ENCODE results near the gene VPS35L. TPM values are rescaled to one million over a fixed set of nuclear protein-coding genes. Genes with fewer than 3 reads are reported as not detected.

Gene VPS35L, protein sequence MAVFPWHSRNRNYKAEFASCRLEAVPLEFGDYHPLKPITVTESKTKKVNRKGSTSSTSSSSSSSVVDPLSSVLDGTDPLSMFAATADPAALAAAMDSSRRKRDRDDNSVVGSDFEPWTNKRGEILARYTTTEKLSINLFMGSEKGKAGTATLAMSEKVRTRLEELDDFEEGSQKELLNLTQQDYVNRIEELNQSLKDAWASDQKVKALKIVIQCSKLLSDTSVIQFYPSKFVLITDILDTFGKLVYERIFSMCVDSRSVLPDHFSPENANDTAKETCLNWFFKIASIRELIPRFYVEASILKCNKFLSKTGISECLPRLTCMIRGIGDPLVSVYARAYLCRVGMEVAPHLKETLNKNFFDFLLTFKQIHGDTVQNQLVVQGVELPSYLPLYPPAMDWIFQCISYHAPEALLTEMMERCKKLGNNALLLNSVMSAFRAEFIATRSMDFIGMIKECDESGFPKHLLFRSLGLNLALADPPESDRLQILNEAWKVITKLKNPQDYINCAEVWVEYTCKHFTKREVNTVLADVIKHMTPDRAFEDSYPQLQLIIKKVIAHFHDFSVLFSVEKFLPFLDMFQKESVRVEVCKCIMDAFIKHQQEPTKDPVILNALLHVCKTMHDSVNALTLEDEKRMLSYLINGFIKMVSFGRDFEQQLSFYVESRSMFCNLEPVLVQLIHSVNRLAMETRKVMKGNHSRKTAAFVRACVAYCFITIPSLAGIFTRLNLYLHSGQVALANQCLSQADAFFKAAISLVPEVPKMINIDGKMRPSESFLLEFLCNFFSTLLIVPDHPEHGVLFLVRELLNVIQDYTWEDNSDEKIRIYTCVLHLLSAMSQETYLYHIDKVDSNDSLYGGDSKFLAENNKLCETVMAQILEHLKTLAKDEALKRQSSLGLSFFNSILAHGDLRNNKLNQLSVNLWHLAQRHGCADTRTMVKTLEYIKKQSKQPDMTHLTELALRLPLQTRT
- 29.1 TPM for polyA plus RNA-seq (ENCODE audit: insufficient read length)

DNA sequence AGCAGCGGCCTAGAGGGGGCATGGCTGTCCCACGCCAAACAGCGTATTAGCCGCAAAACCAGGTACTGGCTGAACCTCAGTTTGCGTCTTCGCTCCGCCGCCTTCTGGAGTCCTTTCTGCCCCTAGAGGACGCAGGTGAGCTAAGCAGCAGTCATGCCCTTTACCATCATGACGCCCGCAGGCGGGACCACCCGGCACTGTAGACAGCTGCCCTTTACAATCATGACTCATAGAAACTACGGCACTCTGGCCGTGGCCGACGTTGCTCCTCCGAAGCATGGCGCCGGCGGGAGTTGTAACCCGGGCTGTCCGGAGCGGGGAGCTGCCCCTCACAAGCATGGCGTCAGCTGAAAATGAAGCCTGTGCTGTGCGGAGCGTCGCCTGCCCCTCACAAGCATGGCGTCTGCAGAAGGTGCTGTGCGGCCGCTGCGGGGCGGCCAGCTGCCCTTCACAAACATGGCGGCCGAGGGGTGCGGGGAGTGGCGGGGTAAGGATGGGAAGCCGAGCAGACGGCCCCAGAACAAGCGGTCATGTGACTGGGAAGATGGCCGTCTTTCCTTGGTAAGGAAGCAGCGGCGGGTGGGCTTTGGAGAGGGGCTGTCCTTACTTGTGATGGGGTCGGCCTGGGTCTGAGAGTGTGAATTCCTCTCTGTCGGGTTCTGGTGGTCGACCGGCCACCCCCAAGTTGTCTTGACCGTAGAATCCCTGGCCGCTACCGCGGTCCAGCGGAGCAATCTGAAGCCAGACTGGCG lies at the start of gene VPS35L:
TSS of gene VPS35L (plus strand) at position 518 of the 752 bp plus-strand sequence. CDS start at position 545, 27 bp downstream.
- peak; percentile 97 for DNase-seq (ENCODE audit: low read depth)

DNA sequence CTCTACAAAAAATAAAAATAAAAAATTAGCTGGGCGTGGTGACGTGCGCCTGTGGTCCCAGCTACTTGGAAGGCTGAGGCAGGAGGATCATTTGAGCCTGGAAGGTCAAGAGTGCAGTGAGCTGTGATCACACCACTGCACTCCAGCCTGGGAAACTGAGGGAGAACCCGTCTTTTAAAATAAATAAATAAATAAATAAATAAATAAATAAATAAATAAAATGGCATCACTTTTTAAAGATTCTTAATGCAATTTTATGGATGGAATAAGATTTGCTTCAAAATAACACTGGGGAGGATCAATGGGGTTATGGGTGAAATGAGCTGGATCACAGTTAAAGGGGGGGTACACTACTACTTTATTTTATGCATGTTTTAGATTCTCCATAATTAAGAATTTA lies 48.5 kb upstream of the VPS35L start:
- DNase-seq (ENCODE audit: low read depth), result no peak

DNA sequence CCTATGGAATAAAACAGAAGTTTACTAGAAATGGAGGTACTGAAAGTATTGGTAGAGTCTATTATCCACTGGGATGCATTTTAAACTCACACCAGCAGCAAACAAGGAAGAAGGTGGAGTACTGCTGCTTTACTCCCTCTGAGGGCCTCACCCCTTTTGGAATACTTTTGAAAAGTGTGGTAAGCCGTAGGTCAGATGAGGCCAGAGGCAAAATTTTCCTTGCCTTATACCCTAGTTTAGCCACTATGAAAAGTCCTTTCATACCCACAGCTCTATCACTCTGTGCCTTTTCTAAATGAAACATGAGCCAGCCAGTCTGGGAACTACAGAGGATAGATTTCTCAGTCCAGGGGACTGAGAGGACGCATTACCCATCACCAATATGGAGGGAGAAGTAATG lies 47.6 kb upstream of the VPS35L start:
- DNase-seq (ENCODE audit: low read depth), result no peak

- no peak for DNase-seq (ENCODE audit: low read depth)
Observed at GRCh38 chr16:19512297-19512696, 43.2 kb upstream of the VPS35L start.

- no peak for DNase-seq (ENCODE audit: low read depth)
Observed at GRCh38 chr16:19513377-19514053, 42.0 kb upstream of the VPS35L start.

GRCh38 chr16:19515757-19516156 lies 39.7 kb upstream of the VPS35L start:
- no peak for DNase-seq (ENCODE audit: low read depth)

GRCh38 chr16:19517424-19518089 lies 37.9 kb upstream of the VPS35L start:
- no peak for DNase-seq (ENCODE audit: low read depth)

DNA sequence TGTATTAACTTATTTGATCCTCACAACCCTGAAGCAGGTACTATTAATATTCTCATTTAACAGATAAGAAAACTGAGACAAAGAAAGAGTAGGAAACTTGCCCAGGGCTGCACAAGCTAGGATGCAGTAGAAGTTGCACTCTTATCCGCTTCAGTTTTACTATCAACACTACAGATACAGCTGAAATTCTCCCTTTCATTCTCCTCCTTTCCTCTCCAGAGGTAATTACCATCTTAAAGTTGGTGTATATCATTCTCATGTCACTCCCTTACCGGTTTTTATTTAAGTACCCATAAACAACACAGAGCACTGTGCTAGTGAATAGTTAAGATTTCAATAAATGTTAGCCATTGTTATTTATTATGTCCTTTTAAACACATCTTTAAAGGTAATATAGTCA lies 37.1 kb upstream of the VPS35L start:
- no peak for DNase-seq (ENCODE audit: low read depth)

DNA sequence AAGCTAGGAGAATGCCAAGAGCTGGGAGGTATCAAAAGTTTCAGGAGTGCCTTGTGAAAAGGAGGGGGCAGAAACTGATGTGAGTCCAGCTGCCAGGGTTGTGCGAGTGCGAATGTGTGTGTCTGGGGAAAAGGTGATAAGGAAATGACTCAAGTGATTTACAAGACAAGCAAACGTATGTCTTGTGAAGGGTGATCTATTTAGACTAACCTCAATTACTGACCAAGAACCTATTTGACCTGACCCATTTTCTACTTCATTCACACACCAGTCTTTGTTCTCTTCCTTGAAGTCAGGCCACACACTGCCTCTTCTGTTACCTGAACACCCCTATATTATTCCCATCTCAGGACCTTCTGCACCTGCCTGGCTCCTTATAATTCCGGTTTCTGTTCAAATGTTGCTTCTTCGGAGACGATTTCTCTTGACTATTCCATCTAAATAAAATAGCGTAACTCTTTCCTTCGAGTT lies 34.6 kb upstream of the VPS35L start:
- DNase-seq (ENCODE audit: low read depth), result no peak

- peak; percentile 74 for DNase-seq (ENCODE audit: low read depth)
Observed at GRCh38 chr16:19521471-19522396, 33.8 kb upstream of the VPS35L start, which contains the start of gene GDE1. Gene GDE1, minus strand, starts transcription at chr16:19522098. Its CDS starts 134 bp downstream, at chr16:19521964.

DNA sequence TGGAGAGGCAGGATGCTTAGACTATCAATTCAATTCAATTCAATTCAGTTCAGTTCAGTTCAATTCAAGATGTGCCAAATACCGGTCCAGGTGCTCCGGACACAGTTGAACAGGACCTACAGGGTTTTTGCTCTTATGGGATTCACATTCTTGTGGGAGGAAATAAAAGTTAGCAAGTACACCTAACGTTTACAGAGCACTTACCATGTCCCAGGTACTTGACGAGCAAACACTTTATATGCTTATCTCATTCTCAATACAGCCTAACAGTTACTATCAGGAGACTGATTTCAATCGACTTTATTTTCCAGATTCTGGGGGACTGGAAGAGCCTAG lies 33.1 kb upstream of the VPS35L start:
- DNase-seq (ENCODE audit: low read depth), result no peak

DNA sequence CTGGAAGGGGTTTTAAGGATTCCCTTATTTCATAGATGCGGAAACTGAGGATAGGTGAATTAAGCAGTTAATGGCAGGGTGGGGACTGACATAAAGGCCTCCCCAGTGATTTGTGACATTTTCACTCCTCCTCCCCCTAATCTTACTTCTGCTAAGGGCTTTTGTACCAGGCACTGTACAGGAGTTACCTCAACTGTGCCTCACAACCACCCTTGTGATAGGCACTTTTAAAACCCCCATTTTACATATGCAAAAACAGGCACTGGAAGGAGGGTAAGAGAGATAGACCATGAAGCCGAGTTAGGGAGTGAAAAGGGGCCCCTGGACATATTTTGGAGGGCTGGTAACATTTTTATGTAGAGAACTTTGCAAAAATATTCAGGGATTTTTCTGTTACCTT lies 32.7 kb upstream of the VPS35L start:
- no peak for DNase-seq (ENCODE audit: low read depth)

- DNase-seq (ENCODE audit: low read depth), result no peak
Observed at GRCh38 chr16:19523184-19523558, 32.3 kb upstream of the VPS35L start.

GRCh38 chr16:19523559-19524355 lies 31.7 kb upstream of the VPS35L start, which contains the start of gene CCP110:
Gene CCP110, plus strand, starts transcription at chr16:19523942. Its CDS starts 3,940 bp downstream, at chr16:19527882.
- peak; percentile 80 for DNase-seq (ENCODE audit: low read depth)

- no peak for DNase-seq (ENCODE audit: low read depth)
Observed at GRCh38 chr16:19524356-19524615, 31.2 kb upstream of the VPS35L start.

GRCh38 chr16:19524616-19525384 lies 30.7 kb upstream of the VPS35L start:
- DNase-seq (ENCODE audit: low read depth), result no peak

DNA sequence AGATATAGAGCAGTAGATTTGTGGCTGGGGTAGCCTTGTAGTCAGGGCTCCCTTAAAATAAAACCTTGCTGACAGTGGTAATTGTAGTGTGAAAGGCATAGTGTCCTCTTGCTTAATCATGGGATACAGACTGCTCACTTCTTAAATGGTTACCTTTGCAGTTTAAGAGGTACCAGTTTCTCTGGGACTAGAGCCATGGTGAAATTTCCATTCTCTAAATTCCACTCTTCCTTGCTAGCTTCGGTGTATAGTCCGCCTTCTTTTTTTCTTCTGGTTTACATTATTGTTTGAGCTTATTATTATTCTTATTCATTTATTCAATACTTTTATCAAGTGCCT lies 30.1 kb upstream of the VPS35L start:
- DNase-seq (ENCODE audit: low read depth), result no peak

GRCh38 chr16:19527161-19527560 lies 28.3 kb upstream of the VPS35L start:
- no peak for DNase-seq (ENCODE audit: low read depth)
